Measurements from ENCODE around the gene TRAFD1. TPM values are rescaled to one million over a fixed set of nuclear protein-coding genes. Genes with fewer than 3 reads are reported as not detected.

The TRAFD1 gene
- total RNA-seq, 4 donors from 2014 or later, result 37.0 to 56.9 (median 44.4) TPM

DNA sequence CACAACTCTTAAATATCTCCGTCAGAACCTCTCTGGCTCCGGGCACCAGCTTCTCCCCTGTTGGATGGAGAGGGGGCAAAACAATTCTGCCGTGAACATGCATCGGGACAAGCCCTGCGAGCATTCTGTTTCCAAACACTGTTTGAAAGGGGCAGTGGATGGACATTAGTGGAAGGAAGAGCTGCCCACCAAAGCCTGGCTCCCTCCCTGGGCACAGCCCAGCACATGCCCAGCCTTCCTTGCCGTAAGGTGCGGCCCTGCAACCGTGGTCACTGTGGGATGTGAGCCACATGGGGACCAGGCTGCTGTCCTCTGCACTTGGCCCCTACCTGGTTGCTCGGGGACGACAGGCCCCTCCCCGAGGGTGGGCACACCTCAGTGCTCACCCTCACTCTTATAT, 54.0 kb downstream of the TRAFD1 start:
- Histone ChIP-seq H3K27ac (no peak overlapping the region), H3K4me1 (peaks cover 0 to 15% (median 6%) of the 10 kb centered on the region in 3 donors), H3K9me3 (no peaks in the 10 kb centered on the region), H3K36me3 (peaks cover 28 to 100% (median 44%) of the 10 kb centered on the region in 3 donors), H3K27me3 (no peaks in the 10 kb centered on the region), H3K4me3 (no peak overlapping the region)
- WGBS, 2 donors, result 80 to 96% methylated on average over 2 to 7 of the region's 11 CpGs
- intact Hi-C loops (cut with DNase I), result no loop called here
- TF ChIP-seq POLR2A (IDR thresholded peaks at IDR 0.05), result no peak
- TF ChIP-seq, protein P1, sequence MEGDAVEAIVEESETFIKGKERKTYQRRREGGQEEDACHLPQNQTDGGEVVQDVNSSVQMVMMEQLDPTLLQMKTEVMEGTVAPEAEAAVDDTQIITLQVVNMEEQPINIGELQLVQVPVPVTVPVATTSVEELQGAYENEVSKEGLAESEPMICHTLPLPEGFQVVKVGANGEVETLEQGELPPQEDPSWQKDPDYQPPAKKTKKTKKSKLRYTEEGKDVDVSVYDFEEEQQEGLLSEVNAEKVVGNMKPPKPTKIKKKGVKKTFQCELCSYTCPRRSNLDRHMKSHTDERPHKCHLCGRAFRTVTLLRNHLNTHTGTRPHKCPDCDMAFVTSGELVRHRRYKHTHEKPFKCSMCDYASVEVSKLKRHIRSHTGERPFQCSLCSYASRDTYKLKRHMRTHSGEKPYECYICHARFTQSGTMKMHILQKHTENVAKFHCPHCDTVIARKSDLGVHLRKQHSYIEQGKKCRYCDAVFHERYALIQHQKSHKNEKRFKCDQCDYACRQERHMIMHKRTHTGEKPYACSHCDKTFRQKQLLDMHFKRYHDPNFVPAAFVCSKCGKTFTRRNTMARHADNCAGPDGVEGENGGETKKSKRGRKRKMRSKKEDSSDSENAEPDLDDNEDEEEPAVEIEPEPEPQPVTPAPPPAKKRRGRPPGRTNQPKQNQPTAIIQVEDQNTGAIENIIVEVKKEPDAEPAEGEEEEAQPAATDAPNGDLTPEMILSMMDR (IDR thresholded peaks at IDR 0.05), result no peak
- DNase-seq, result no peak

DNA sequence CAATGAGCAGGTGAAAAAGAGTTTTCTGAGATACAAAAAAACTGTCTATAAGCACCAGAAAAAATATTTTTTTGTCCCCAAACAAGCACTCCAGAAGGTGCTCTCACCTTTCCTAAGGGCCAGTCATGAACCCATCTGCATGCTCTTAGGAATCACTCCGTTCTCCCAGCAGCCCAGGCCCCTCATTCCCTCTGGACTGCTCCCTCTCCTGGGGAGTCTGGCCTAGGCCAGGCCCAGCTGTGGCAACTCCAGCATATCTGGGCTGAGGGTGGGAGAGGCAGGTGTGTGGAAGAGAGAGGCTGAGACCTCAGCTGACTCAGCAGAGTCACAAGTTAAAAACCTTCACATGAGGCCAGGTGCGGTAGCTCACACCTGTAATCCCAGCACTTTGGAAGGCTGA, 54.6 kb downstream of the TRAFD1 start:
- TF ChIP-seq, protein P1 (IDR thresholded peaks at IDR 0.05), result no peak
- no peak for TF ChIP-seq POLR2A (IDR thresholded peaks at IDR 0.05)
- WGBS, 2 donors, result 90 to 94% methylated on average over 1 to 2 of the region's 2 CpGs
- no peaks in the 10 kb centered on the region for H3K9me3 ChIP-seq
- no peak for DNase-seq
- no peak overlapping the region for H3K4me3 ChIP-seq
- peaks cover 0 to 16% (median 6%) of the 10 kb centered on the region in 3 donors for H3K4me1 ChIP-seq
- no peaks in the 10 kb centered on the region for H3K27me3 ChIP-seq
- intact Hi-C loops (cut with DNase I), result no loop called here
- H3K27ac ChIP-seq, result no peak overlapping the region
- H3K36me3 ChIP-seq, result peaks cover 34 to 100% (median 48%) of the 10 kb centered on the region in 3 donors

DNA sequence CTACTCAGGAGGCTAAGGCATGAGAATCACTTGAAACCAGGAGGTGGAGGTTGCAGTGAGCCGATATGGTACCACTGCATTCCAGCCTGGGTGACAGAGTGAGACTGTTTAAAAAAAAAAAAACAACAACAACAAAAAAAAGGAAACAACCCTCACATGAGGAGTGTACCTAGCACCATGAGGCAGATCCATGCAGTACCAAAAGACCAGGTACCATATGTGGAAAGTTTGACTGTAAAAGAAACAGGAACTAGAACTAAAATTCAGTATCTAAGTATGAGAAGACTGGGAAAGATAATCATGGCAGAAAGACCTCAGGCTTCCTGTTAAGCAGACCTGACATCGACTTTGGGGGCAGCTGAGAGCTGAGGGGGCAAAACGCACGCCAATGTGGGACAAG, 55.1 kb downstream of the TRAFD1 start:
- no peak for DNase-seq
- peak overlapping the region in 2 of 4 donors; percentile 7 to 62 for H3K27ac ChIP-seq
- no peak for TF ChIP-seq POLR2A (IDR thresholded peaks at IDR 0.05)
- TF ChIP-seq, protein P1 (IDR thresholded peaks at IDR 0.05), result no peak
- H3K9me3 ChIP-seq, result no peaks in the 10 kb centered on the region
- intact Hi-C loops (cut with DNase I), result no loop called here
- no peak overlapping the region for H3K4me3 ChIP-seq
- peaks cover 34 to 100% (median 45%) of the 10 kb centered on the region in 3 donors for H3K36me3 ChIP-seq
- H3K27me3 ChIP-seq, result no peaks in the 10 kb centered on the region
- 87 to 92% methylated on average over 4 of the region's 4 CpGs for WGBS, 2 donors
- peaks cover 0 to 21% (median 9%) of the 10 kb centered on the region in 3 donors for H3K4me1 ChIP-seq

- peak overlapping the region in 3 of 4 donors; percentile 19 to 62 (median 41) for H3K27ac ChIP-seq
- peaks cover 27 to 94% (median 34%) of the 10 kb centered on the region in 3 donors for H3K36me3 ChIP-seq
- H3K9me3 ChIP-seq, result no peaks in the 10 kb centered on the region
- H3K4me3 ChIP-seq, result no peak overlapping the region
- no peak for DNase-seq
- TF ChIP-seq, protein P1 (IDR thresholded peaks at IDR 0.05), result no peak
- TF ChIP-seq POLR2A (IDR thresholded peaks at IDR 0.05), result no peak
- WGBS, 2 donors, result 55 to 84% methylated on average over 7 of the region's 7 CpGs
- intact Hi-C loops (cut with DNase I), result no loop called here
- H3K27me3 ChIP-seq, result no peaks in the 10 kb centered on the region
- peaks cover 0 to 29% (median 13%) of the 10 kb centered on the region in 3 donors for H3K4me1 ChIP-seq
Measured at GRCh38 chr12:112182499-112182898, 57.1 kb downstream of the TRAFD1 start.

DNA sequence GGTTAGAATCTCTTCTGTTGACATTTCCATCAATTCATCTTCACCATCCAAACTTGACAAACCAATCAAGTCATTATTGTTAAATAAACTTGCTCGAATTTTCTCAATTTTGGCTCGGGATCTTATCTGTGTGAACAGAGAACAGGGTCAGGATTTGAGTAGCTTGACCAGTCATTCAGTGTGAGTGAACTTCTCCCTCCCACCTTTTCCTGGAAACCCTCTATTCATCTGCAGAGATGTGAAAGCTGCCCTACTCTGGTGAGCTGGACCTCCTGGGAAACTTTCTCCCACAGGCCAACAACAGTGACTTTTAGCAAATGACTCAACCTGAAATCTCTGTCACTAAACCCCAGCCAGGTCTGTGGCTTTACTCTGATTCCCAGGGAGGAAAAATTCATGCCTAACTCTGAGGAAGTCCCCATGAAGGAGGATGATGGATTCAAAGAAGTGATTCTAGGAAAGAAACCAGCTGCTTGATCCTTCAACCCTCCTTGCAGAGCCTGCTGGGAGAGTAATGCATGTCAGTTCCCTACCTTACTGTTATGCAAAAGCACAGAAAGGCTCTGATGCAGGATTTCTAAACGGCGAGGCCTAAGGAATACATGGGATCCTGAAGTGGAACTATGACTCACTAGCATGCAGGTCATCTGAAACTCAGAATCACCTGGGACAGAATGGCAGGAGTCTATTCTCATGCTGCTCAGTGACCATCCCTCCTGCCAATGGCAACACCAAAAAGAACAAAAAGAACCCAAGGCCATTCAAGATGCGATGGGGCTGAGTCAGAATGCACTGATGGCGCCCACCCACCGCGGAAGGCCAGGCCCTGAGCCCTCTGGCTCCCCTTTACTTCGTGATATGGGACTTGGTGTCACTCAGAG, 58.0 kb downstream of the TRAFD1 start:
- no peak for TF ChIP-seq POLR2A (IDR thresholded peaks at IDR 0.05)
- TF ChIP-seq, protein P1 (IDR thresholded peaks at IDR 0.05), result no peak
- intact Hi-C loops (cut with DNase I), result no loop called here
- Histone ChIP-seq H3K27me3 (no peaks in the 10 kb centered on the region), H3K36me3 (peaks cover 22 to 94% (median 30%) of the 10 kb centered on the region in 3 donors), H3K9me3 (no peaks in the 10 kb centered on the region), H3K4me3 (no peak overlapping the region), H3K4me1 (peaks cover 0 to 29% (median 13%) of the 10 kb centered on the region in 3 donors), H3K27ac (peak overlapping the region in 3 of 4 donors; percentile 19 to 62 (median 41))
- DNase-seq, result no peak
- 61 to 65% methylated on average over 5 to 8 of the region's 9 CpGs for WGBS, 2 donors

Measured in esophagus squamous epithelium (tissue), 5 donors.